Stimulated activated naive CD4-positive, alpha-beta T cell treated with Interleukin-2 at 50 U/mL for 16 hours (primary cell): ENCODE measurements around the gene CREB3L1.

Source experiments
- DNase-seq: peaks from one replicate; lab custom pipeline; 2025; lab: John Stamatoyannopoulos, UW

CREB3L1 gene

GRCh38 chr11:46277622-46278386 is at the start of gene CREB3L1:
TSS of gene CREB3L1 (plus strand) at chr11:46277662. CDS start at chr11:46278112, 450 bp downstream.
- DNase-seq, result no peak

GRCh38 chr11:46229230-46229629 is 48.2 kb upstream of the CREB3L1 start:
- no peak for DNase-seq

GRCh38 chr11:46234311-46234710 is 43.2 kb upstream of the CREB3L1 start:
- no peak for DNase-seq

- DNase-seq, result no peak
Observed at GRCh38 chr11:46235777-46236688, 41.4 kb upstream of the CREB3L1 start.

- no peak for DNase-seq
Observed at GRCh38 chr11:46236918-46237247, 40.6 kb upstream of the CREB3L1 start.

- peak; percentile 45 for DNase-seq
Observed at GRCh38 chr11:46237248-46238077, 40.0 kb upstream of the CREB3L1 start.

GRCh38 chr11:46238078-46238966 is 39.1 kb upstream of the CREB3L1 start:
- peak; percentile 55 for DNase-seq

GRCh38 chr11:46238967-46239800 is 38.3 kb upstream of the CREB3L1 start:
- DNase-seq, result peak; percentile 70

GRCh38 chr11:46239801-46240061 is 37.7 kb upstream of the CREB3L1 start:
- no peak for DNase-seq

- DNase-seq, result no peak
Observed at GRCh38 chr11:46240371-46240770, 37.1 kb upstream of the CREB3L1 start.

- no peak for DNase-seq
Observed at GRCh38 chr11:46240861-46241260, 36.6 kb upstream of the CREB3L1 start.

GRCh38 chr11:46242041-46242951 is 35.2 kb upstream of the CREB3L1 start:
- no peak for DNase-seq

GRCh38 chr11:46242952-46243795 is 34.3 kb upstream of the CREB3L1 start:
- DNase-seq, result peak; percentile 87

- DNase-seq, result no peak
Observed at GRCh38 chr11:46243796-46244109, 33.7 kb upstream of the CREB3L1 start.

- no peak for DNase-seq
Observed at GRCh38 chr11:46246521-46246920, 30.9 kb upstream of the CREB3L1 start.

GRCh38 chr11:46247090-46247489 is 30.4 kb upstream of the CREB3L1 start:
- no peak for DNase-seq

GRCh38 chr11:46247659-46248058 is 29.8 kb upstream of the CREB3L1 start:
- DNase-seq, result peak; percentile 5

GRCh38 chr11:46248289-46249102 is 29.0 kb upstream of the CREB3L1 start:
- DNase-seq, result no peak
